HepG2 (cell line): Measurements from ENCODE around the gene KRTAP4-7.
A peak's percentile ranks its signal among the peaks of the same experiment; 100 is the strongest.
"Not testable (repeated sequence)": the region's sequence is repeated elsewhere in the genome, so short reads cannot be mapped to it uniquely, and the experiment has no call there.

Experiments
- CREB1 ChIP-seq, 2 experiments: fragments of 450-650 bp in 1 of 2; IDR thresholded peaks; 2 replicates each; pipeline ENCODE4 v1.6.1; 2016 to 2017; ENCODE audit warnings: control low read depth in 1 of 2, mild to moderate bottlenecking in 1 of 2, missing compliant biosample characterization in 1 of 2, missing genetic modification characterization in 1 of 2
- CTCF ChIP-seq: sonication (generic); formaldehyde crosslinking; IDR thresholded peaks from 2 replicates; pipeline ENCODE4 v1.5.0; 2020; ENCODE audit warnings: mild to moderate bottlenecking, missing genetic modification reagents, moderate library complexity
- GABPA ChIP-seq, 2 experiments: IDR thresholded peaks; 2 replicates each; pipeline ENCODE4 v1.6.1; 2011 to 2016; ENCODE audit warnings: low read depth in 2 of 2, low read length in 1 of 2, missing biosample characterization in 1 of 2, missing genetic modification characterization in 1 of 2
- NFE2L1 ChIP-seq: sonication (generic); formaldehyde crosslinking; IDR thresholded peaks from 2 replicates; pipeline ENCODE4 v1.4.0; 2020; ENCODE audit warnings: missing genetic modification reagents, mild to moderate bottlenecking, borderline replicate concordance
- NR3C1 ChIP-seq: sonication (generic); formaldehyde crosslinking; IDR thresholded peaks from 2 replicates; pipeline ENCODE4 v1.4.0; 2020; ENCODE audit warnings: missing genetic modification reagents
- POLR2AphosphoS5 ChIP-seq: IDR thresholded peaks from 2 replicates; pipeline ENCODE4 v1.6.1; 2012; ENCODE audit warnings: low read depth, low read length
- TAF1 ChIP-seq: sonication (generic); formaldehyde crosslinking; IDR thresholded peaks from 2 replicates; pipeline ENCODE4 v1.4.0; 2020; ENCODE audit warnings: missing genetic modification reagents
- TBL1XR1 ChIP-seq: fragments of 150-350 bp; IDR thresholded peaks from 2 replicates; pipeline ENCODE4 v1.6.1; 2014; ENCODE audit warnings: borderline replicate concordance, low read length; ENCODE audit not compliant: partially characterized antibody
- ZNF337 ChIP-seq: sonication (generic); formaldehyde crosslinking; IDR thresholded peaks from 2 replicates; pipeline ENCODE4 v1.5.1; 2020; ENCODE audit warnings: missing genetic modification reagents, low read depth, mild to moderate bottlenecking, borderline replicate concordance
- ZNF530 ChIP-seq: sonication (generic); formaldehyde crosslinking; IDR thresholded peaks from 2 replicates; pipeline ENCODE4 v1.5.0; 2020; ENCODE audit warnings: low read depth, mild to moderate bottlenecking, missing genetic modification reagents

DNA sequence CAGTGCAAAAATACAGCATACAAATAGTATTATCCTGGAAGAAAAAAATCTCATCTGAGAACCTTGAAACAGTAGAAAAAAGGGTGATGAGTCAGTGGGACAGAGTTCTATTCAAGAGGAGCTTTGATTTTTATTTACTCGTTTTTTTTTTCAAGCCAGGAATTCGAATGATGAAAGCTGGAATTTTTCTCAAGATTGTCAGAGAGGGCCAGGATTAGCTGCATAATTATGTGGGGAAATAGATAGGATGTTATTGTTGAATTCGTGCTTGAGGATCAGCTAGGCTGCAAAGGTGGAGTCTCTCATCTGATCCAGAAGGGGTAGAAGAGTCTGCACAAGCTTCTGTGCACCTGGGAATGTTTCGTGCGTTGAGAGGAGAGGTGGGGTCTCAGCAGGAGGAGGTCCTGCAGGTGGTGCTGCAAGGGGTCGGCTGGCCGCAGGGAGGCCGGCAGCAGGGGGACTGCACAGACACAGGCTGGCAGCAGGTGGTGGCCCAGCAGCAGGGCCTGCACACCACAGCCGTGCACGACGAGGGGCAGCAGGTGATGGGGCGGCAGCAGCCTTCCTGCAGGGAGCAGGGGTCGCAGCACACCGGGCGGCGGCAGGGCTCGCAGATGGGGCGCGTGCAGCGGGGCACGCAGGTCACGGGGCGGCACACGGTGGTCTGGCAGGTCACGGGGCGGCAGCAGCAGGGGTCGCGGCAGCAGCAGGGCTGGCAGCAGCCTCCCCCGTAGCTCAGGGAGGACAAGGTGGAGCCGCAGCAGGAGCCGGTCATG, 24.5 kb upstream of the KRTAP4-7 start:
- not testable (repeated sequence) for TF ChIP-seq CTCF (CRISPR knock-in tag); NFE2L1 (CRISPR knock-in tag); ZNF530; GABPA (IDR thresholded peaks at IDR 0.05; ENCODE audit: low read depth, low read length); TAF1 (CRISPR knock-in tag); POLR2AphosphoS5; ZNF337 (CRISPR knock-in tag); NR3C1 (CRISPR knock-in tag)
- TF ChIP-seq CREB1 (IDR thresholded peaks at IDR 0.05) (peak; percentile 35; the same call in 1 of the 2 replicates), CREB1 (CRISPR knock-in tag; IDR thresholded peaks at IDR 0.05) (peak; percentile 67; the same call in 1 of the 2 replicates), TBL1XR1 (peak; percentile 55), GABPA (CRISPR knock-in tag; IDR thresholded peaks at IDR 0.05; ENCODE audit: low read depth) (0 out of 2 replicates have a peak, but pooled peaks have one; percentile 30)
